Uterus (tissue), 2 donors: ENCODE measurements around the gene HOXA13.
A peak's percentile ranks its signal among the peaks of the same experiment; 100 is the strongest.

Experiments used
- POLR2A ChIP-seq, 2 donors: fragments of 450-650 bp; IDR thresholded peaks; one replicate each; pipeline ENCODE4 v1.6.1; 2016; ENCODE audit warnings: antibody characterized with exemption in 2 of 2, mild to moderate bottlenecking in 1 of 2, moderate library complexity in 1 of 2
- TF ChIP-seq, protein P1 (sequence below), 4 experiments: fragments of 200-600 bp in 2 of 4; fragments of 450-650 bp in 2 of 4; sonication (generic) in 2 of 4; IDR thresholded peaks; one replicate each; pipeline ENCODE4 v1.5.1; 2016 to 2019; ENCODE audit warnings: antibody characterized with exemption in 4 of 4, mild to moderate bottlenecking in 2 of 4, moderate library complexity in 1 of 4

DNA sequence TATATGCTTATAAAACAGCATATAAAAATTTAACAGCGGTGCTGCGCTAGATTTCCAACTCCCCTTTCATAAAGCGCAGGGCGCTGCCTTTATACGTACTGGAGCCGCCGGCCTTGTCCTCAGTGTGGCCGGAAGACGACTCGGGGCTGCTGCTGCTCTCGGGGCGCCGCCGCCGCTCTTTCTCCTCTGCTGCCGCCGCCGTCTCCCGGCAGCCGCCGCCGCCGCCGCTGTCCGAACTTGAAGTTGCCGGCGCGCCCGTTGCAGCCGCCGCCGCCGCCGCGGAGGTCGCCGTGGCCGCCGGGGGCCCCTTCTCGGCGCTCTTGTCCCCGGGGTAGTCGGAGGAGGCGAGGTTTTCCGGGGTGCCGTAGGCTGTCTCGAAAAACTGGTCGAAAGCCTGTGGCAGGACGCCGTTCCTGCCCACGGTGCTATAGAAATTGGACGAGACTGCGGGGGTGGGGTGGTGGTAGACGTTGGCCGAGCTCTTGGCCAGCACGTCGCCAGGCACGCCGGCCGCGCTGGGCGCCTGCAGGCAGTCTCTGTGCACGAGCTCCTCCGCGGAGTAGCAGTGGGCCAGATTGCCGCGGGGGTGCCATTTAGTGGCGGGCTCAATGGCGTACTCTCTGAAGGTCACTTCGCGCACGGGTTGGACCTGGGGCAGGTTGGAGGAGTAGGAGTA is 15.4 kb downstream of the HOXA13 start:
- TF ChIP-seq, protein P1, sequence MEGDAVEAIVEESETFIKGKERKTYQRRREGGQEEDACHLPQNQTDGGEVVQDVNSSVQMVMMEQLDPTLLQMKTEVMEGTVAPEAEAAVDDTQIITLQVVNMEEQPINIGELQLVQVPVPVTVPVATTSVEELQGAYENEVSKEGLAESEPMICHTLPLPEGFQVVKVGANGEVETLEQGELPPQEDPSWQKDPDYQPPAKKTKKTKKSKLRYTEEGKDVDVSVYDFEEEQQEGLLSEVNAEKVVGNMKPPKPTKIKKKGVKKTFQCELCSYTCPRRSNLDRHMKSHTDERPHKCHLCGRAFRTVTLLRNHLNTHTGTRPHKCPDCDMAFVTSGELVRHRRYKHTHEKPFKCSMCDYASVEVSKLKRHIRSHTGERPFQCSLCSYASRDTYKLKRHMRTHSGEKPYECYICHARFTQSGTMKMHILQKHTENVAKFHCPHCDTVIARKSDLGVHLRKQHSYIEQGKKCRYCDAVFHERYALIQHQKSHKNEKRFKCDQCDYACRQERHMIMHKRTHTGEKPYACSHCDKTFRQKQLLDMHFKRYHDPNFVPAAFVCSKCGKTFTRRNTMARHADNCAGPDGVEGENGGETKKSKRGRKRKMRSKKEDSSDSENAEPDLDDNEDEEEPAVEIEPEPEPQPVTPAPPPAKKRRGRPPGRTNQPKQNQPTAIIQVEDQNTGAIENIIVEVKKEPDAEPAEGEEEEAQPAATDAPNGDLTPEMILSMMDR (IDR thresholded peaks at IDR 0.05): no peak
- peak in 1 of 2 donors; percentile 9 for TF ChIP-seq POLR2A (IDR thresholded peaks at IDR 0.05)
